Thyroid gland (tissue), 4 donors: ENCODE results near the gene RNASET2.

Experiments used
- POLR2A ChIP-seq, 2 donors: fragments of 450-650 bp; IDR thresholded peaks; one replicate each; pipeline ENCODE4 v1.6.1; 2017; ENCODE audit warnings: antibody characterized with exemption in 2 of 2, mild to moderate bottlenecking in 2 of 2, moderate library complexity in 1 of 2
- TF ChIP-seq, protein P1 (sequence below), 6 experiments: fragments of 200-600 bp in 3 of 6; fragments of 450-650 bp in 3 of 6; sonication (generic) in 3 of 6; IDR thresholded peaks; one replicate each; pipeline ENCODE4 v1.5.1; 2016 to 2019; ENCODE audit warnings: antibody characterized with exemption in 6 of 6, mild to moderate bottlenecking in 2 of 6, inconsistent platforms in 1 of 6, moderate library complexity in 1 of 6

DNA sequence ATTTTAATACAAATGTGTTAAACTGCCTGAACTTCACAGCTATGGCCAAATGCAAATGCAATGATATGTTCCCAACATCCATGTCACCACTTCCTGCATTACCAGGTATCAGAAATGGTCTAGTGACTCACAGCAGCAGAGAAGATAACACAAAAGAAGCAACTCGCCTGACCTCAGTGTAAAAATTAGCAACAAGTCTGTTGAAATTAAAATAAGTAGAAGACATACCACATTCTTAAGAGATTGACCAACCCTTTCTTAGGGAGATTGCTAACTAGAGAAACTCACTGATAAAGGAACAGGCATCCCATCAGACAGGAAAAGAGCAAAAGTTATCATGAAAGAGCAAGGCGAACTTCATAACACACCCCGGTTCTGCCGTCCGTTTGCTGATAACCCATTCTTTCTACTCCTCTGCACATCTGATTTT is 45.1 kb downstream of the RNASET2 start:
- TF ChIP-seq, protein P1, sequence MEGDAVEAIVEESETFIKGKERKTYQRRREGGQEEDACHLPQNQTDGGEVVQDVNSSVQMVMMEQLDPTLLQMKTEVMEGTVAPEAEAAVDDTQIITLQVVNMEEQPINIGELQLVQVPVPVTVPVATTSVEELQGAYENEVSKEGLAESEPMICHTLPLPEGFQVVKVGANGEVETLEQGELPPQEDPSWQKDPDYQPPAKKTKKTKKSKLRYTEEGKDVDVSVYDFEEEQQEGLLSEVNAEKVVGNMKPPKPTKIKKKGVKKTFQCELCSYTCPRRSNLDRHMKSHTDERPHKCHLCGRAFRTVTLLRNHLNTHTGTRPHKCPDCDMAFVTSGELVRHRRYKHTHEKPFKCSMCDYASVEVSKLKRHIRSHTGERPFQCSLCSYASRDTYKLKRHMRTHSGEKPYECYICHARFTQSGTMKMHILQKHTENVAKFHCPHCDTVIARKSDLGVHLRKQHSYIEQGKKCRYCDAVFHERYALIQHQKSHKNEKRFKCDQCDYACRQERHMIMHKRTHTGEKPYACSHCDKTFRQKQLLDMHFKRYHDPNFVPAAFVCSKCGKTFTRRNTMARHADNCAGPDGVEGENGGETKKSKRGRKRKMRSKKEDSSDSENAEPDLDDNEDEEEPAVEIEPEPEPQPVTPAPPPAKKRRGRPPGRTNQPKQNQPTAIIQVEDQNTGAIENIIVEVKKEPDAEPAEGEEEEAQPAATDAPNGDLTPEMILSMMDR (IDR thresholded peaks at IDR 0.05), result no peak
- no peak for TF ChIP-seq POLR2A (IDR thresholded peaks at IDR 0.05)
